SJSA1 (cell line): ENCODE data around the gene PTPRM. TPM values are rescaled to one million over a fixed set of nuclear protein-coding genes. Genes with fewer than 3 reads are reported as not detected.
A peak's percentile ranks its signal among the peaks of the same experiment; 100 is the strongest.

Experiments used
- DNase-seq, 2 experiments: peaks; one replicate each; pipeline ENCODE4 v3.0.0-alpha.2; 2015 to 2020; ENCODE audit warnings: low spot score in 2 of 2, low read depth in 1 of 2
- H3K27ac ChIP-seq: fragments of 250-450 bp; sonication (Bioruptor Pico); 2 replicates; pipeline ENCODE4 v1.5.1; 2020; ENCODE audit warnings: mild to moderate bottlenecking, moderate library complexity
- H3K27me3 ChIP-seq: fragments of 250-450 bp; sonication (Bioruptor Pico); replicated peaks from 2 replicates; pipeline ENCODE4 v1.5.1; 2020; ENCODE audit warnings: mild to moderate bottlenecking, moderate library complexity
- H3K36me3 ChIP-seq: fragments of 250-450 bp; sonication (Bioruptor Pico); 2 replicates; pipeline ENCODE4 v1.5.1; 2020; ENCODE audit warnings: mild to moderate bottlenecking
- H3K4me1 ChIP-seq: fragments of 250-450 bp; sonication (Bioruptor Pico); replicated peaks from 2 replicates; pipeline ENCODE4 v1.6.1; 2021; ENCODE audit warnings: mild to moderate bottlenecking
- H3K4me3 ChIP-seq: fragments of 250-450 bp; sonication (Bioruptor Pico); 2 replicates; pipeline ENCODE4 v1.5.1; 2020; ENCODE audit warnings: mild to moderate bottlenecking
- H3K9me3 ChIP-seq: fragments of 250-450 bp; sonication (Bioruptor Pico); replicated peaks from 2 replicates; pipeline ENCODE4 v1.5.1; 2020; ENCODE audit warnings: mild to moderate bottlenecking
- total RNA-seq: library from RNA; depleted of rRNA; stranded (reverse); fragments of >200 nt; shearing (Covaris generic); gene quantifications from 2 replicates; pipeline ENCODE4 v1.2.3, GENCODE V29; 2014

The PTPRM gene
- total RNA-seq, 1 experiment from 2014 or later: 68.3 TPM

DNA sequence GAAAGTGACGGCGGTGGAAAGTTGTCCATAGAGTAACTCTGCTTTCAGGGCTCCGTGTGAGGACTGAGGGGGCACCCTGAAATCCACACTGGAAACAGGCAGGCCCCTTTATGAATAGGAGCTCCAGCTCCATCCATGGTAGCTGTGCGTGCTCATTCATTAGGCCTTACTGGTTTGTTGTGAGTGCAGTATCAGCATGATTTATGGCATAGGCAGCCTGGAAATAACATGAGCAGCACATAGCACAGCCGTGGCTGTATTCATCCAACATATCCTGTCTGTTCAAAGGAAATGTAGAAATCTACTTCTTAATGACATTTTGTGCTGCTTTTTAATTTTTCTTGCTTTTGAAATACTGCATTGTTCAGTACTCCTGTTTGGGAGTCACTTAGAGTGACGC lies 627.3 kb downstream of the PTPRM start:
- no peaks in the 10 kb centered on the region for H3K36me3 ChIP-seq
- no peak for DNase-seq
- no peaks in the 10 kb centered on the region for H3K27me3 ChIP-seq
- no peaks in the 10 kb centered on the region for H3K9me3 ChIP-seq
- H3K4me1 ChIP-seq: no peaks in the 10 kb centered on the region
- H3K27ac ChIP-seq: no peak overlapping the region
- H3K4me3 ChIP-seq: no peak overlapping the region

DNA sequence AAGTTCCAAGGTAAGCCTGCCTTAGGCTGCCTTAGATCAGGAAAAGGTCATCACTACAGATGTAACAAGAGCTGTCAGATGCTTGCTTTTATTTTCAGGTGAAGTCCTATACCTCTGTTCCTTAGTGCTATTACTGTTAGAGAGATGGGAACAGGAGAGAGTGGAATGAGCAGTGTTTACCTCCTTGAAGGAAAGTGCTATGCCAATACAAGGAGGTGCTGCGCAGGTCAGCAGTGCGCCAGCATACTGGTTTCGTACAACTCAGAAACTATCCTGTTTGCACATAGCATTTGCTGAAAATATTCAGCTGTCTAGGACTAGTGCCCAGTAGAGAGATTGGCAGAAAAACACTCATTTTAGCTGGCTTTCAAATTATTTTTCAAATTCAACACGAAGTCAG lies 629.1 kb downstream of the PTPRM start:
- Histone ChIP-seq H3K27ac (no peak overlapping the region), H3K9me3 (no peaks in the 10 kb centered on the region), H3K27me3 (no peaks in the 10 kb centered on the region), H3K36me3 (no peaks in the 10 kb centered on the region), H3K4me1 (no peaks in the 10 kb centered on the region), H3K4me3 (no peak overlapping the region)
- DNase-seq: no peak

DNA sequence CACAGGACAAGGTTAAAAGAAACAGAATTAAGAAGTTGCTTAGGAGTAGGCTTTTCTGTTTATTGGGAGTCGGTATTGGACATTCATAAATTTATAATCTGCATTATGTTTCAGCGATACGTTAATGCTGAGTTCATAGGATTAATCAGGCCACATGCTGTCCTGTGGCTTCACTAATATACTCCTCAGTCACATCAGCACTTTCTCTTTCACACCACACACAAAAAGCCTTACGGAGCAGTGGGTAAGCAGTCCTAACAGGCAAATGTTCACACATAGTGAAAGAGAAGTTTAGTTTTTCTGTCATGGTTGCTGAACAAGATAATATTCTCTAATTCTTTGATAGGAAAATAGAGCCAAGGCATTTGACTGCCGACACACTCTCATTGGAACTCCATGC lies 630.4 kb downstream of the PTPRM start:
- DNase-seq: no peak
- Histone ChIP-seq H3K36me3 (no peaks in the 10 kb centered on the region), H3K9me3 (no peaks in the 10 kb centered on the region), H3K27ac (no peak overlapping the region), H3K4me3 (no peak overlapping the region), H3K27me3 (no peaks in the 10 kb centered on the region), H3K4me1 (no peaks in the 10 kb centered on the region)

DNA sequence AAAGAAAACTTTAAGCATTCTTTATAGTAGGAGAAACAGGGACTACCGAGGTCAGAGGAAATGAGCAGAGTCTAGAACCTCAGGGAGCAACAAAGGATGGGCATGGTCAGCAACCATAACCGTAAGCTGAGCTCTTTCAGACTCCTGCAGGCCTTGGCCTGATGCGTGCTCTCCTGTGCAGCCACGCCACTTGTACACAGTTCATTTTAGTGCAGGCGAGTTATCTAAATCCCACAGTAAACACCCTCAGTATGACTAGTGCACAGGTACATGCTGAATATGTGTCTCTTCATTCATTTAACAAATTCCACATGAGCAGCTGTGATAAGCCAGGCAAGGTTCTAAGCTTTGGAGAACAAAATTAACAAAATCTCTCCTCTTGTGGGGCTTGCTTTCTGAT lies 640.9 kb downstream of the PTPRM start:
- Histone ChIP-seq H3K36me3 (no peaks in the 10 kb centered on the region), H3K27me3 (no peaks in the 10 kb centered on the region), H3K27ac (no peak overlapping the region), H3K4me1 (peaks cover 7% of the 10 kb centered on the region), H3K9me3 (no peaks in the 10 kb centered on the region), H3K4me3 (no peak overlapping the region)
- DNase-seq: no peak

DNA sequence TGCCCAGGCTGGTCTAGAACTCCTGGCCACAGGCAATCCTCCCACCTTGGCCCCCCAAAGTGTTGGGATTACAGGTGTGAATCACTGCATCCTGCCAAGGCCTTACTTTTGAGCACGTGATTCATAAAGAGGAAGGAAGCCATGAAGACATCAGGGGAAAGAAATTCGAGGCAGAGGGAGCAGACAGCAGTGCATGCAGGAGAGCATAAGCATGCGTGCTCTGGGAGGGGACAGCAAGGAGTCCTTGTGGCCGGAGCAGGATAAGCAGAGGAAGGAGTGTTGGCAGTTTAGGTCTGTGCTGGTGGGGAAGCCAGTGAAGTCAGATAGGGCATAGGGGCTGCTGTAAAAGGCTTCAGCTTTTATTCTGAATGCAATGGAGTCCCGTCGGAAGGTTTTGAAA lies 641.6 kb downstream of the PTPRM start:
- H3K27me3 ChIP-seq: no peaks in the 10 kb centered on the region
- H3K27ac ChIP-seq: no peak overlapping the region
- no peaks in the 10 kb centered on the region for H3K9me3 ChIP-seq
- H3K4me3 ChIP-seq: no peak overlapping the region
- no peak for DNase-seq
- H3K36me3 ChIP-seq: no peaks in the 10 kb centered on the region
- H3K4me1 ChIP-seq: peaks cover 13% of the 10 kb centered on the region

DNA sequence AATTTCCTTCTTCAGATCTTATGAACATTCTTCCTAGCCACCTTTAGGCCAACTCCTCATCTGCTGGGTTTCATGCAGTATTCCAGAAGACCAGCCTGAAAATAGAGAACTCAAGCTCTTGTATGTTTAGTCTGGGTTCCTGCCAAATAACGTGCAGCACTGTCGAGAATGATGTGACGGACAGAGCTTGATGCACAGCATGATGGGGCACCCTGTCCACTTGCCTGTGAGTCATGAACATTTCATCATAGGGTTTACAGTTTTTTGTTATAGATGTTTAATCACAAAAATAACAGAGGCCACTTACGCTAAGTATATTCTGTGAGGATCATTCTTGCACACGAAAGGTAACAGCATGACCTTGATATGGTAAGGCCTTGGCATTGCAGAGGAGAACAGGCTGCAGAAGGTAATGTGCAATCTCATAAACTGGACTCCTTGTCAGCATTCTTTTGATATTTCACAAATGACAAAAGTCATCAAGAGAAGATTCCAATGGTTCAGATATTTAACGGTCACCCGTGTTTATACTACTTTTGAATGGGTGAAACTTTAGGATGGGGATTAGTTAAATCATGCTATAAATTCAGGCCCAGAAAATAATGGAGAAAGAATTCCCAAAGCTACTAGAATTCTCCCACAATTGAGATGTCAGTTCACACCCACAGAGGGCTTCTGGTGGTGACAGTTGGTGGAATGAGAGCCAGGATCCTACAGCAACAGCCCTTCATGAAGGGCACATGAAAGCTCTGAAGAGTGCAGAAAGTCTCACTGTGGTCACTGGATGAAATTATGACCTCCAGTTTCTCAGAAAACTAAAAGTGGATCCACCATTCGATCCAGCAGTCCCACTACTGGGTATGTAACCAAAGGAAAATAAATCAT lies 646.0 kb downstream of the PTPRM start:
- no peak overlapping the region for H3K4me3 ChIP-seq
- peak; percentile 40 to 63 for DNase-seq
- peak overlapping the region; percentile 37 for H3K27ac ChIP-seq
- H3K4me1 ChIP-seq: peaks cover 18% of the 10 kb centered on the region
- H3K36me3 ChIP-seq: no peaks in the 10 kb centered on the region; the same call in 1 of the 2 replicates
- no peaks in the 10 kb centered on the region for H3K9me3 ChIP-seq
- no peaks in the 10 kb centered on the region for H3K27me3 ChIP-seq

DNA sequence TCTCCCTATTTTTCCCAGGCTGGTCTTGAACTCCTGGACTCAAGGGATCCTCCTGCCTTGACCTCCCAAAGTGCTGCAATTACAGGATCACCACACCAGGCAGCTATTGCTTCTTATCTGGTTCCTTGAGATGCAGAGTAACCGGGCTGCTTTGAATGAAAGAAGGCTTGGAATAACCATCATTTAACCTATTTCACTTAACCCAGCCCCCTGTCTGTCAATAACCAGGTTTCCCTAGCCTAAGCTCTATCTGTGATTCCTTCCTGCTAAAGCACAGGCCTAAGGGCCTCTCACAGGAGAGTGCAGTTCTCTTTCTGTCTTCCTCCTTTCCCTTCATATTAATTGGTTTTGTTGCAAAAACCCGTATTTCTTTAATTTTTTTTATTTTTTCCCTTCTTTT lies 648.6 kb downstream of the PTPRM start:
- no peaks in the 10 kb centered on the region; the same call in 1 of the 2 replicates for H3K36me3 ChIP-seq
- no peak for DNase-seq
- H3K27ac ChIP-seq: no peak overlapping the region
- no peaks in the 10 kb centered on the region for H3K27me3 ChIP-seq
- H3K4me1 ChIP-seq: peaks cover 18% of the 10 kb centered on the region
- H3K9me3 ChIP-seq: no peaks in the 10 kb centered on the region
- no peak overlapping the region for H3K4me3 ChIP-seq

DNA sequence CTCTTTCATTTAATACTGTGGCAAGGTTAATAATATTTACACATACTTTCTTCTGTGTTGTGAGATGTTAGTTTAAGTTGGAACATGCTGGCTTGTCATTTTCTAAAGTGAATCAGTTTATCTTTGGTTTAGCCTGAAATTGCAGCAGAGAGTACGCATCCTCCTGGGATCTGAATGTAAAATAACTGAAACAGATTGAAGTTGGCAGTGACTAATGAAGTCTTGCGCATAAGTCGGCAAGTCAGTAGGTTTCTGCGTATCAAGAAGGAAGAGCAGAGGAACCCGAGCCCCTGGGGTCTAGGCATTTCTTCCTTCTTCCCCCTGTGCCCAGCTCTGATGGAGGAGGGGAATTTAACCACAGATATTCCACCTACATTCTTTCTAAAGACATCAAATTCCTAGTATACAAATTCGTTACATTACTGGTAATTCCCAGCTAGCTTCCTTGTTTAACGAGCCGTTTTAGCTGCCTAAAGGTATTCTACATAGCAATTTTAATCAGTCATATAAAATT lies 650.0 kb downstream of the PTPRM start:
- H3K9me3 ChIP-seq: no peaks in the 10 kb centered on the region
- H3K4me1 ChIP-seq: peaks cover 18% of the 10 kb centered on the region
- H3K4me3 ChIP-seq: no peak overlapping the region
- H3K27ac ChIP-seq: no peak overlapping the region
- DNase-seq: peak in 1 of 2 experiments; percentile 28
- H3K36me3 ChIP-seq: no peaks in the 10 kb centered on the region; the same call in 1 of the 2 replicates
- H3K27me3 ChIP-seq: no peaks in the 10 kb centered on the region

DNA sequence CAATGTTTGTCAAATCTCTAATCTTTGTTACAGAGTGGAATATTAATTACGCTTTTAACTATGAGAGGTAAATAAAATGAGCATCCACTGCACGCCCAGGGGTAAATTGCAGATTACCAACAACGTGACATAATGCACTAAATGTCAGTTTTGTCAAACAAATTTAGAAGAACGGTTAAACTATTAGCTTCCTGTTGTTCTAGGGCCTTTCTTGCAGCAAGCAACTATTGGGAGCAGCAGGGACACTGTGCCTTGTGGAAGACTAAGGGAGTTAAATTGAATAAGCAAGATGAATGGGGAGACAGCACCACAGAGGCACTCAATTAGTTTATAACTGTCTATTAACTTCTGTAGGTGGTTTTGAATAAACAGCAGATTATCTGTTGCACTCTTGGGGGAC lies 651.1 kb downstream of the PTPRM start:
- Histone ChIP-seq H3K9me3 (no peaks in the 10 kb centered on the region), H3K4me3 (no peak overlapping the region), H3K4me1 (peaks cover 8% of the 10 kb centered on the region), H3K27ac (no peak overlapping the region), H3K36me3 (no peaks in the 10 kb centered on the region; the same call in 1 of the 2 replicates), H3K27me3 (no peaks in the 10 kb centered on the region)
- DNase-seq: no peak

DNA sequence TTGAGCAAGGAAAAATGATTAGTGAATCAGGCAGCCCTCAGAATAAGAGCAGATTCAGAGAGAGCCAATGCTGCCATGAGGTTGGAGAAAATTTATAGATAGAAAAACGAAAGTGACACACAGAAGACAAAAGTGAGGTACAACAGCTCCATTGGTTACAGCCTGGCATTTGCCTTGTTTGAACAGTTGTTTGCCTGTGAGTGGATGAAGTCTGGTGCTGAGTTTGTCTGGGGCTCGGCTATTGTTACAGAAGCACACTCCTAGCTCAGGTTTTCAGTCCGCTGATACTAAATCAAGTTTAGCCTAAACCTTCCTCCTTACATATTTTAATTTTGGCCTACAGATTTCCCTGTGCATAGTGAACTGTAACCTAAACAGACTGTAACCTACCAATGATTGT lies 654.3 kb downstream of the PTPRM start:
- Histone ChIP-seq H3K27me3 (no peaks in the 10 kb centered on the region), H3K4me1 (peaks cover 16% of the 10 kb centered on the region), H3K4me3 (no peak overlapping the region), H3K27ac (no peak overlapping the region), H3K9me3 (no peaks in the 10 kb centered on the region), H3K36me3 (no peaks in the 10 kb centered on the region)
- DNase-seq: no peak

DNA sequence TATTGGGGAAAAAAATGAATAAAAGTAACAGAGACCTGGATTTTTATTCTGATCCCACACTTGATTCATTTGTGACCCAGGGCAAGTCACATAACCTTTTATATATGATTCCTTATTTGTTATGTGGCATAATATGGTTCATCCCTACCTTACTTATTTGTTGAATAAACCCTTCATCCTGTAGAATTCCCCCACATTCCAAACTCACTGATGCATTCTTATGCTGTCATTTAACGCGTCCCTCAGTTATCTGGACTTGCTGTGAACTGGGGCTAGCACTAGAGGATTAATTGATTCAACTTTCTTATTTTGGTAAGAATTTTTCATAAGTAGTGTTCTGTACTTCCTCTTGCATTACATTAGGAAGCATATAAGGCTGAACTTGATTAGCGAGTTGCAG lies 657.5 kb downstream of the PTPRM start:
- H3K36me3 ChIP-seq: no peaks in the 10 kb centered on the region
- peaks cover 11% of the 10 kb centered on the region for H3K4me1 ChIP-seq
- DNase-seq: no peak
- H3K9me3 ChIP-seq: no peaks in the 10 kb centered on the region
- H3K27ac ChIP-seq: no peak overlapping the region
- H3K4me3 ChIP-seq: no peak overlapping the region
- no peaks in the 10 kb centered on the region for H3K27me3 ChIP-seq

DNA sequence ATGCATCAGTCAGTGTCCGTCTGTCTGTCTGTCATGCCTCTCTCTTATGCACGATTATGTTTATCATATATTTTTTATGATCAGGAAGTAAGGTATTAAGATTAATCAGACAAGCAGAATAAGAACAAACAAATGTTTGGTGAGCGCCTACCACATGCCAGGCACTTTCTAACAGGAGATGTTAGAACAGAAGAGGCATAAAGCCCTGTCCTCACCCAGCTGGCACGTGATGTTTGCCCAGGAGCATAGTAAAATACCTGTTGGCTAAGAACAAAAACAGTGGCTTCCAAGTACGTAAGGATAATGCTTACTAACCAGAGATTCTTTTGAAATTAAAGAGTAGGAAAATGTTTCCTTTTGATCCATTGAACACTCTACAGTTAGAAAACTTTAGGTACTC lies 661.9 kb downstream of the PTPRM start:
- Histone ChIP-seq H3K4me1 (peaks cover 9% of the 10 kb centered on the region), H3K27ac (no peak overlapping the region), H3K27me3 (no peaks in the 10 kb centered on the region), H3K9me3 (no peaks in the 10 kb centered on the region), H3K36me3 (no peaks in the 10 kb centered on the region), H3K4me3 (no peak overlapping the region)
- DNase-seq: no peak

DNA sequence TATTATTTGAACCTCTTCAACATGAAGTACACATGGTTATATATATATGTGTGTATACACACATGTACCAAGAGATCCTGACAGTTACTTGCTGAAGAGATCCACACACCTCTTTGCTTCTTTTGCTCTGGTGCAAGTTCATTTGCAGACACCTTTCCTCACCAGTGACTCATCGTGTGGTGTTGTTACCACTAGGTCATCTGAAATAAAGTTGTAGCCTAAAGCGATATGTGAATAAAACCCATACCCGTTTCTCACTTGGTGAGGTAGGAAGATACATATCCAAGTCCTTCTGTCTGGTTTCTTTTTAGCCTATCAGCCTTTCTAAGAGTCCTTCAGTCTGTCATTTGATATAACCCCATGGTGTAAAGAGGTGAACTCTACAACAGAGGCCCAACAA lies 662.7 kb downstream of the PTPRM start:
- peaks cover 1% of the 10 kb centered on the region; the same call in 1 of the 2 replicates for H3K4me1 ChIP-seq
- no peak overlapping the region for H3K27ac ChIP-seq
- no peaks in the 10 kb centered on the region for H3K9me3 ChIP-seq
- H3K4me3 ChIP-seq: no peak overlapping the region
- no peaks in the 10 kb centered on the region for H3K27me3 ChIP-seq
- H3K36me3 ChIP-seq: no peaks in the 10 kb centered on the region
- no peak for DNase-seq

DNA sequence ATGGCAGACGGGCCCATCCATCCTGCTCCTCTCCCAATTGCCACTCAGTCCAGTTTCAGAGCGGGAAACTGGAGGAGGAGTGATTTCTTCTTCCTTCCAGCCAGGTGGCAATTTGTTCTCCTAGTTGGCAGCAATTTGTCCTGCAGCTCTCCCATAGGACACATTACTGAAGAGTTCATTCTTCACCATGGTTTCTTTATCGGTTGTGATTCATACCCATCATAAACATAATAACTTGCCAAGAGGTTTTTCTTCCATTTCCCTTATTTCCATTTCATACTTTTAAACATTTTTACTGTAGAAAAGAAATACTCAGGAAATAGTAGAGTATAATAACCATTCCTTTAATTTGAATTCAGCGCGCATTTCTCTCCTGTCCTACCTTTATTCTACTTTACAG lies 664.2 kb downstream of the PTPRM start:
- Histone ChIP-seq H3K36me3 (no peaks in the 10 kb centered on the region), H3K4me1 (no peaks in the 10 kb centered on the region), H3K27me3 (no peaks in the 10 kb centered on the region), H3K4me3 (no peak overlapping the region), H3K9me3 (no peaks in the 10 kb centered on the region), H3K27ac (no peak overlapping the region)
- DNase-seq: no peak
